BLaER1 (cell line): ENCODE measurements around the gene SHOC2.

ENCODE experiments used
- H3K27ac ChIP-seq: shearing (Covaris generic); formaldehyde crosslinking; 2 replicates; pipeline ENCODE4 v1.8.1; 2022
- H3K27me3 ChIP-seq: shearing (Covaris generic); formaldehyde crosslinking; 2 replicates; pipeline ENCODE4 v1.8.1; 2022
- H3K36me3 ChIP-seq: shearing (Covaris generic); formaldehyde crosslinking; 2 replicates; pipeline ENCODE4 v1.8.1; 2022
- H3K4me1 ChIP-seq: shearing (Covaris generic); formaldehyde crosslinking; 2 replicates; pipeline ENCODE4 v1.8.1; 2022
- H3K4me2 ChIP-seq: shearing (Covaris generic); formaldehyde crosslinking; 2 replicates; pipeline ENCODE4 v1.8.1; 2022
- H3K4me3 ChIP-seq: shearing (Covaris generic); formaldehyde crosslinking; 2 replicates; pipeline ENCODE4 v1.8.1; 2022
- H3K9ac ChIP-seq: shearing (Covaris generic); formaldehyde crosslinking; 2 replicates; pipeline ENCODE4 v1.8.1; 2022
- H3K9me3 ChIP-seq: shearing (Covaris generic); formaldehyde crosslinking; 2 replicates; pipeline ENCODE4 v1.8.1; 2022
- H4K20me1 ChIP-seq: shearing (Covaris generic); formaldehyde crosslinking; 2 replicates; pipeline ENCODE4 v1.8.1; 2022
- Cebpa-rat ChIP-seq: shearing (Covaris generic); IDR thresholded peaks from 2 replicates; pipeline ENCODE4 v1.8.1; 2022

The SHOC2 gene

GRCh38 chr10:110880012-110880411, 39.4 kb upstream of the SHOC2 start:
- Histone ChIP-seq H3K27ac (no peak overlapping the region), H3K4me2 (no peak overlapping the region), H3K9ac (no peak overlapping the region), H3K27me3 (no peaks in the 10 kb centered on the region), H3K4me3 (no peak overlapping the region), H3K36me3 (peaks cover 49% of the 10 kb centered on the region), H3K4me1 (peaks cover 15% of the 10 kb centered on the region), H4K20me1 (peaks cover 54% of the 10 kb centered on the region), H3K9me3 (no peaks in the 10 kb centered on the region)
- TF ChIP-seq Cebpa-rat: no peak

- H3K9me3 ChIP-seq: no peaks in the 10 kb centered on the region
- H3K4me1 ChIP-seq: peaks cover 15% of the 10 kb centered on the region
- TF ChIP-seq Cebpa-rat: no peak
- no peaks in the 10 kb centered on the region for H3K27me3 ChIP-seq
- H3K9ac ChIP-seq: no peak overlapping the region
- no peak overlapping the region for H3K4me2 ChIP-seq
- no peak overlapping the region for H3K27ac ChIP-seq
- H4K20me1 ChIP-seq: peaks cover 48% of the 10 kb centered on the region
- peaks cover 51% of the 10 kb centered on the region for H3K36me3 ChIP-seq
- no peak overlapping the region for H3K4me3 ChIP-seq
Observed at GRCh38 chr10:110881247-110881646, 38.2 kb upstream of the SHOC2 start.

- Histone ChIP-seq H3K9me3 (no peaks in the 10 kb centered on the region), H3K27ac (no peak overlapping the region), H3K4me2 (no peak overlapping the region), H3K27me3 (no peaks in the 10 kb centered on the region), H3K4me3 (no peak overlapping the region), H3K36me3 (peaks cover 53% of the 10 kb centered on the region), H3K9ac (no peak overlapping the region), H3K4me1 (peaks cover 15% of the 10 kb centered on the region), H4K20me1 (peaks cover 52% of the 10 kb centered on the region)
- no peak for TF ChIP-seq Cebpa-rat
Observed at GRCh38 chr10:110881905-110882304, 37.5 kb upstream of the SHOC2 start.

GRCh38 chr10:110883924-110884323, 35.5 kb upstream of the SHOC2 start:
- Histone ChIP-seq H3K4me3 (no peak overlapping the region), H3K36me3 (peaks cover 49% of the 10 kb centered on the region), H4K20me1 (peaks cover 43% of the 10 kb centered on the region), H3K27ac (no peak overlapping the region), H3K4me2 (peak overlapping the region; percentile 46; the same call in 1 of the 2 replicates), H3K9me3 (no peaks in the 10 kb centered on the region), H3K4me1 (peaks cover 15% of the 10 kb centered on the region), H3K9ac (no peak overlapping the region), H3K27me3 (no peaks in the 10 kb centered on the region)
- TF ChIP-seq Cebpa-rat: no peak

- Histone ChIP-seq H3K4me2 (no peak overlapping the region), H3K27me3 (no peaks in the 10 kb centered on the region), H3K9ac (no peak overlapping the region), H3K4me3 (no peak overlapping the region), H3K36me3 (peaks cover 51% of the 10 kb centered on the region), H4K20me1 (peaks cover 30% of the 10 kb centered on the region), H3K9me3 (no peaks in the 10 kb centered on the region), H3K4me1 (peaks cover 15% of the 10 kb centered on the region), H3K27ac (no peak overlapping the region)
- TF ChIP-seq Cebpa-rat: no peak
Observed at GRCh38 chr10:110885932-110886674, 33.3 kb upstream of the SHOC2 start.

- Histone ChIP-seq H3K27me3 (no peaks in the 10 kb centered on the region), H3K36me3 (peaks cover 45% of the 10 kb centered on the region), H3K4me3 (no peak overlapping the region), H4K20me1 (peaks cover 20% of the 10 kb centered on the region), H3K4me2 (no peak overlapping the region), H3K9me3 (no peaks in the 10 kb centered on the region), H3K27ac (no peak overlapping the region), H3K9ac (no peak overlapping the region), H3K4me1 (peaks cover 15% of the 10 kb centered on the region)
- no peak for TF ChIP-seq Cebpa-rat
Observed at GRCh38 chr10:110887560-110887959, 31.8 kb upstream of the SHOC2 start.

GRCh38 chr10:110892602-110893288, 26.7 kb upstream of the SHOC2 start:
- Histone ChIP-seq H3K4me2 (no peak overlapping the region), H3K9me3 (no peaks in the 10 kb centered on the region), H3K4me3 (no peak overlapping the region), H3K9ac (no peak overlapping the region), H3K4me1 (no peaks in the 10 kb centered on the region), H3K27me3 (no peaks in the 10 kb centered on the region), H4K20me1 (peaks cover 26% of the 10 kb centered on the region), H3K27ac (no peak overlapping the region), H3K36me3 (peaks cover 39% of the 10 kb centered on the region)
- no peak for TF ChIP-seq Cebpa-rat

GRCh38 chr10:110893559-110894179, 25.7 kb upstream of the SHOC2 start:
- Histone ChIP-seq H3K4me1 (no peaks in the 10 kb centered on the region), H3K27ac (no peak overlapping the region), H3K27me3 (no peaks in the 10 kb centered on the region), H4K20me1 (peaks cover 26% of the 10 kb centered on the region), H3K9me3 (no peaks in the 10 kb centered on the region), H3K36me3 (peaks cover 45% of the 10 kb centered on the region), H3K4me2 (no peak overlapping the region), H3K9ac (no peak overlapping the region), H3K4me3 (no peak overlapping the region)
- TF ChIP-seq Cebpa-rat: no peak

GRCh38 chr10:110897184-110897583, 22.2 kb upstream of the SHOC2 start:
- no peak overlapping the region for H3K4me3 ChIP-seq
- H3K27ac ChIP-seq: no peak overlapping the region
- H3K4me2 ChIP-seq: no peak overlapping the region
- H3K36me3 ChIP-seq: peaks cover 51% of the 10 kb centered on the region
- H3K27me3 ChIP-seq: no peaks in the 10 kb centered on the region
- no peak for TF ChIP-seq Cebpa-rat
- H3K4me1 ChIP-seq: no peaks in the 10 kb centered on the region
- peaks cover 26% of the 10 kb centered on the region for H4K20me1 ChIP-seq
- no peaks in the 10 kb centered on the region for H3K9me3 ChIP-seq
- no peak overlapping the region for H3K9ac ChIP-seq

- Histone ChIP-seq H3K27ac (no peak overlapping the region), H3K27me3 (no peaks in the 10 kb centered on the region), H3K4me2 (no peak overlapping the region), H3K9me3 (no peaks in the 10 kb centered on the region), H3K9ac (no peak overlapping the region), H3K4me3 (no peak overlapping the region), H3K36me3 (peaks cover 55% of the 10 kb centered on the region), H3K4me1 (no peaks in the 10 kb centered on the region), H4K20me1 (peaks cover 14% of the 10 kb centered on the region)
- TF ChIP-seq Cebpa-rat: no peak
Observed at GRCh38 chr10:110898391-110898790, 21.0 kb upstream of the SHOC2 start.
